Gastrocnemius medialis (tissue), 4 donors: Measurements from ENCODE around the gene MRPL28. TPM values are rescaled to one million over a fixed set of nuclear protein-coding genes. Genes with fewer than 3 reads are reported as not detected.

Source experiments
- ATAC-seq, 2 donors: fragments of 150-250 bp; one replicate each; pipeline ENCODE4 v1.9.1; 2016
- DNase-seq, 2 donors: peaks; one replicate each; pipeline ENCODE4 v3.0.0-alpha.2; 2019
- H3K27ac ChIP-seq, 4 donors: fragments of 200-600 bp; sonication (generic); 1 replicate in 1 of 4; 2 replicates in 3 of 4; pipeline ENCODE4 v1.5.1; 2016 to 2018; ENCODE audit warnings: mild to moderate bottlenecking in 2 of 4, moderate library complexity in 1 of 4
- H3K27me3 ChIP-seq, 3 donors: fragments of 200-600 bp; sonication (generic) in 2 of 3; 1 replicate in 1 of 3; 2 replicates in 2 of 3; pipeline versions ENCODE4 v1.5.1 to v1.6.0; 2016 to 2019; ENCODE audit warnings: mild to moderate bottlenecking in 1 of 3, moderate library complexity in 1 of 3
- H3K36me3 ChIP-seq, 2 donors: fragments of 200-600 bp; sonication (generic) in 1 of 2; one replicate each; pipeline ENCODE4 v1.5.1; 2017 to 2018
- H3K4me1 ChIP-seq, 2 donors: fragments of 200-600 bp; sonication (generic) in 1 of 2; one replicate each; pipeline ENCODE4 v1.5.1; 2016 to 2017; ENCODE audit warnings: mild to moderate bottlenecking in 2 of 2
- H3K4me3 ChIP-seq, 4 donors: fragments of 200-600 bp; sonication (generic) in 3 of 4; 1 replicate in 1 of 4; 2 replicates in 3 of 4; pipeline ENCODE4 v1.5.1; 2016 to 2019; ENCODE audit warnings: mild to moderate bottlenecking in 2 of 4
- H3K9me3 ChIP-seq, 3 donors: fragments of 200-600 bp; sonication (generic) in 2 of 3; 1 replicate in 1 of 3; 2 replicates in 2 of 3; pipeline ENCODE4 v1.5.1; 2016 to 2019
- POLR2A ChIP-seq, 2 donors: fragments of 450-650 bp; IDR thresholded peaks; one replicate each; pipeline ENCODE4 v1.6.1; 2017; ENCODE audit warnings: antibody characterized with exemption in 2 of 2, mild to moderate bottlenecking in 2 of 2, moderate library complexity in 2 of 2
- in situ Hi-C, 4 donors: fragments of 200-750 bp; cut with MboI; loops; one replicate each; pipeline versions ENCODE4 v1.15.0 to v1.8.0; 2017; ENCODE audit warnings: low sequenced_read_pairs in 4 of 4
- intact Hi-C: fragments of 100-400 bp; cut with DNase I; formaldehyde crosslinking; loops from one replicate; pipeline ENCODE4 v1.15.1; 2023; ENCODE audit warnings: low total_unique reads
- total RNA-seq, 4 donors: library from RNA; depleted of rRNA; stranded (reverse); fragments of >200 nt; gene quantifications; one replicate each; pipeline versions ENCODE4 v1.1.0 to v1.2.3, GENCODE V29; 2016
- TF ChIP-seq, protein P1 (sequence below), 5 experiments: fragments of 450-650 bp in 3 of 5; fragments of 200-600 bp in 2 of 5; sonication (generic) in 2 of 5; IDR thresholded peaks in 4 of 5; conservative IDR thresholded peaks in 1 of 5; 1 replicate in 4 of 5; 2 replicates in 1 of 5; pipeline ENCODE4 v1.5.1; 2016 to 2019; ENCODE audit warnings: antibody characterized with exemption in 5 of 5, mild to moderate bottlenecking in 3 of 5, moderate library complexity in 3 of 5

The MRPL28 gene
- total RNA-seq, 4 donors from 2014 or later = 72.8 to 122 (median 87.4) TPM

GRCh38 chr16:377419-377951 is 7.1 kb upstream of the MRPL28 start:
- peaks cover 0 to 38% of the 10 kb centered on the region in 2 donors for H3K36me3 ChIP-seq
- TF ChIP-seq, protein P1, sequence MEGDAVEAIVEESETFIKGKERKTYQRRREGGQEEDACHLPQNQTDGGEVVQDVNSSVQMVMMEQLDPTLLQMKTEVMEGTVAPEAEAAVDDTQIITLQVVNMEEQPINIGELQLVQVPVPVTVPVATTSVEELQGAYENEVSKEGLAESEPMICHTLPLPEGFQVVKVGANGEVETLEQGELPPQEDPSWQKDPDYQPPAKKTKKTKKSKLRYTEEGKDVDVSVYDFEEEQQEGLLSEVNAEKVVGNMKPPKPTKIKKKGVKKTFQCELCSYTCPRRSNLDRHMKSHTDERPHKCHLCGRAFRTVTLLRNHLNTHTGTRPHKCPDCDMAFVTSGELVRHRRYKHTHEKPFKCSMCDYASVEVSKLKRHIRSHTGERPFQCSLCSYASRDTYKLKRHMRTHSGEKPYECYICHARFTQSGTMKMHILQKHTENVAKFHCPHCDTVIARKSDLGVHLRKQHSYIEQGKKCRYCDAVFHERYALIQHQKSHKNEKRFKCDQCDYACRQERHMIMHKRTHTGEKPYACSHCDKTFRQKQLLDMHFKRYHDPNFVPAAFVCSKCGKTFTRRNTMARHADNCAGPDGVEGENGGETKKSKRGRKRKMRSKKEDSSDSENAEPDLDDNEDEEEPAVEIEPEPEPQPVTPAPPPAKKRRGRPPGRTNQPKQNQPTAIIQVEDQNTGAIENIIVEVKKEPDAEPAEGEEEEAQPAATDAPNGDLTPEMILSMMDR (IDR thresholded peaks at IDR 0.05 in 4 of 5, conservative IDR thresholded peaks at IDR 0.05 in 1 of 5) = no peak
- no peak for TF ChIP-seq POLR2A (IDR thresholded peaks at IDR 0.05)

DNA sequence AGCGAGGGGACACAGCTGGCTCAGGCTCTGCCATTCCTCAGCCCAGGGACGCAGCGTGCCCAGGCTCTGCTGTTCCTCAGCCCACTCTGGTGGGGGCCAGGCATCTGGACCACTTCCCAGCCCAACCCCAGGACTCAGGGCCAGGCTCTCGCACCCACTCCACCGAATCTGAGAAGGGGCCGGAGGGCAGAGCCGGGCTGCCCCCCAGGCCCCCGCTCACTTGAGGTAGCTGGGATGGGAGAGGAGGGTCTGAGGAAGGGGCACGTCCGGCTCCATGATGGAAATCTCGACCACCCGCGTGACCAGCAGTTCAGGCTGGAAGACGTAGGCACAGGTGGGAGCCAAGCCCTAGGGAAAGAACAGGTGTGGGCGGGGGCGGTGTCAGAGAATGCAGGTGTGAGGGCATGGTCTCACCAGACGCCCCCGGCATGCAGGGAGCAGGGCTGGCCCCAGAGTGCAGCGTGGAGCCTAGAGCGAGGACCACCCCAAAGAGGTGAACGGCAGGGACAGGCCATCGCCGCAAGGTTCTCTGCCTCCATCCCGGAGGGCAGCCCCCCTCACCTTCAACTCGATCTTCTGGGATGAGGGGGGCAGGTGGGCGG is 6.6 kb upstream of the MRPL28 start:
- H3K36me3 ChIP-seq = peaks cover 0 to 38% of the 10 kb centered on the region in 2 donors
- no peak for DNase-seq
- intact Hi-C loops = no loop called here

More at GRCh38 chr16:377419-377951, 7.1 kb upstream of the MRPL28 start:
- Histone ChIP-seq H3K9me3 (no peaks in the 10 kb centered on the region), H3K27me3 (no peaks in the 10 kb centered on the region), H3K27ac (no peak overlapping the region), H3K4me3 (no peak overlapping the region), H3K4me1 (peaks cover 9 to 12% of the 10 kb centered on the region in 2 donors)
- DNase-seq = no peak
- ATAC-seq = no peak
- in situ Hi-C loops (no loop called here), intact Hi-C loops (no loop called here)

GRCh38 chr16:375927-376816 is 5.8 kb upstream of the MRPL28 start:
- DNase-seq (no peak), ATAC-seq (no peak)
- in situ Hi-C loops = no loop called here
- TF ChIP-seq, protein P1 (IDR thresholded peaks at IDR 0.05 in 4 of 5, conservative IDR thresholded peaks at IDR 0.05 in 1 of 5) = no peak
- no peak for TF ChIP-seq POLR2A (IDR thresholded peaks at IDR 0.05)
- Histone ChIP-seq H3K27me3 (no peaks in the 10 kb centered on the region), H3K9me3 (no peaks in the 10 kb centered on the region), H3K36me3 (peaks cover 0 to 38% of the 10 kb centered on the region in 2 donors), H3K4me1 (peaks cover 9 to 11% of the 10 kb centered on the region in 2 donors), H3K27ac (no peak overlapping the region), H3K4me3 (no peak overlapping the region)
- intact Hi-C loops = no loop called here

More for the DNA sequence above, 6.6 kb upstream of the MRPL28 start:
- no peak overlapping the region for H3K27ac ChIP-seq
- TF ChIP-seq, protein P1 (IDR thresholded peaks at IDR 0.05 in 4 of 5, conservative IDR thresholded peaks at IDR 0.05 in 1 of 5) = no peak
- TF ChIP-seq POLR2A (IDR thresholded peaks at IDR 0.05) = no peak
- no peak overlapping the region for H3K4me3 ChIP-seq
- H3K27me3 ChIP-seq = no peaks in the 10 kb centered on the region
- peaks cover 9 to 12% of the 10 kb centered on the region in 2 donors for H3K4me1 ChIP-seq
- no peaks in the 10 kb centered on the region for H3K9me3 ChIP-seq
- in situ Hi-C loops = no loop called here
- no peak for ATAC-seq

DNA sequence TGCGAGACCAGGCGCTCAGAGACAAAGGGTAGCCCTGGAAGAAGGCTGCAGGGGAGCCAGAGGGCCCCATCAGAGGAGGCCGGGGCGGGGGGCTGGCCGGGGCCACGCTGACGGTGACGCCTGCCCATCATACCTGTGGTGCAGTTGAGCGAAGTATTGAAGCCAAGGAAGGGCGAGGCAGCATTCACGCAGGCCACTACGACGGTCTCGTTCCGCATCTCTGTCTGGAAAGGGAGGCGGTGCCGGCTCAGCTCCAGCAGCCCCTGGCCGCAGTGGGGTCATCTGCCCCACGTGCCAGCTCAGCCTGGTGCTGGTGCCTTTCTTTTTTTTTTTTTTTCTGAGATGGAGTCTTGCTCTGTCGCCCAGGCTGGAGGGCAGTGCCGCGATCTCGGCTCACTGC is 4.9 kb upstream of the MRPL28 start:
- no peaks in the 10 kb centered on the region for H3K27me3 ChIP-seq
- DNase-seq (no peak), ATAC-seq (no peak)
- peaks cover 0 to 38% of the 10 kb centered on the region in 2 donors for H3K36me3 ChIP-seq
- H3K9me3 ChIP-seq = no peaks in the 10 kb centered on the region
- H3K4me1 ChIP-seq = peaks cover 7 to 9% of the 10 kb centered on the region in 2 donors
- in situ Hi-C loops = no loop called here
- H3K27ac ChIP-seq = no peak overlapping the region
- no peak for TF ChIP-seq POLR2A (IDR thresholded peaks at IDR 0.05)
- TF ChIP-seq, protein P1 (IDR thresholded peaks at IDR 0.05 in 4 of 5, conservative IDR thresholded peaks at IDR 0.05 in 1 of 5) = no peak
- intact Hi-C loops = no loop called here
- no peak overlapping the region for H3K4me3 ChIP-seq
